ENCODE measurements around the gene CA10. TPM values are rescaled to one million over a fixed set of nuclear protein-coding genes. Genes with fewer than 3 reads are reported as not detected.

Gene CA10
- total and polyA plus RNA-seq, 8 donors = 0.09 to 2.0 (median 0.27) TPM; not detected in 4

DNA sequence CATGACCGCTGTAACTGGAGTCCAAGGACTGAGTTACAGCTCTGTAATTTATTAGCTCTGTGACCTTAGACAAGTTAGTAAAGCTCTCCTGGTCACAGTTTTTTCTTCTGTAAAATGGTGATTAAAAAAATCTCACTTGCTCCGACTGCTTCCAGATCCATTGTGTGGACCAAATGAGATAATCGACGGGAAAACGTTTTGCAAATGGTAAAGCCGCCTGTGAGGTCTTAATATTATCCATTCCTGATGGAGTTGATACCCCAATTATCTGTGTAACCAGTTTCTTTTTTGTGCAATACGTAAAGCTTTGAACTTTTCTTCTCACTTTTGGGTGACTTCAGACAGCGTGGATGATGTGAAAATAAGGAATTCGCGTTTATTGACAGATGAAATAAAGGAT, 475.2 kb downstream of the CA10 start:
- no peaks in the 10 kb centered on the region for H3K27me3 ChIP-seq
- 65 to 70% methylated on average over 10 of the region's 10 CpGs for WGBS, 2 donors
- H3K36me3 ChIP-seq = no peaks in the 10 kb centered on the region
- ATAC-seq (no peak), DNase-seq (no peak), FAIRE-seq (no peak)
- no peaks in the 10 kb centered on the region for H3K9me3 ChIP-seq
- TF ChIP-seq, protein P1, sequence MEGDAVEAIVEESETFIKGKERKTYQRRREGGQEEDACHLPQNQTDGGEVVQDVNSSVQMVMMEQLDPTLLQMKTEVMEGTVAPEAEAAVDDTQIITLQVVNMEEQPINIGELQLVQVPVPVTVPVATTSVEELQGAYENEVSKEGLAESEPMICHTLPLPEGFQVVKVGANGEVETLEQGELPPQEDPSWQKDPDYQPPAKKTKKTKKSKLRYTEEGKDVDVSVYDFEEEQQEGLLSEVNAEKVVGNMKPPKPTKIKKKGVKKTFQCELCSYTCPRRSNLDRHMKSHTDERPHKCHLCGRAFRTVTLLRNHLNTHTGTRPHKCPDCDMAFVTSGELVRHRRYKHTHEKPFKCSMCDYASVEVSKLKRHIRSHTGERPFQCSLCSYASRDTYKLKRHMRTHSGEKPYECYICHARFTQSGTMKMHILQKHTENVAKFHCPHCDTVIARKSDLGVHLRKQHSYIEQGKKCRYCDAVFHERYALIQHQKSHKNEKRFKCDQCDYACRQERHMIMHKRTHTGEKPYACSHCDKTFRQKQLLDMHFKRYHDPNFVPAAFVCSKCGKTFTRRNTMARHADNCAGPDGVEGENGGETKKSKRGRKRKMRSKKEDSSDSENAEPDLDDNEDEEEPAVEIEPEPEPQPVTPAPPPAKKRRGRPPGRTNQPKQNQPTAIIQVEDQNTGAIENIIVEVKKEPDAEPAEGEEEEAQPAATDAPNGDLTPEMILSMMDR (IDR thresholded peaks at IDR 0.05) = no peak
- H3K4me1 ChIP-seq = no peaks in the 10 kb centered on the region
- intact Hi-C loops (cut with DNase I) = no loop called here
- H3K27ac ChIP-seq = no peak overlapping the region
- no peak overlapping the region for H3K4me3 ChIP-seq

DNA sequence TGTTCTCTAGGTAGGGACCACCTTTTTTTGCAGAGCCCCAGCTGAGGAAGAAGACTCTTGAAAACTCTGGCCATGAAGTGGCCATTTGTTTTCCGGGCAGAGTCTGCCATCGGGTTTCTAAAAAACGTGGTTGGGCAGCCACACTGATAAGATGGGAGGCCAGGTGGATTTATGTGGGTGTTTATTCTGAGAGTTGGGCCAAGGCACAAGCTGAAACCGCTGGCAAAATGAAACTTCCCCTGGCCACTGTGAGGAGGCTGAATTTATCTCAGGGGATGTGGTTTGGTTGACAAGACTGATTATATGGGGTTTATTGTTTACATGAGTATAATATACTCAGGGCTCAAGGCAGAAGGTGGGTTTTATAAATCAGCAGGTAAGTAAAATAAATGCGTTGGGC, 476.4 kb downstream of the CA10 start:
- Histone ChIP-seq H3K4me1 (no peaks in the 10 kb centered on the region), H3K27ac (no peak overlapping the region), H3K27me3 (no peaks in the 10 kb centered on the region), H3K4me3 (no peak overlapping the region), H3K9me3 (no peaks in the 10 kb centered on the region), H3K36me3 (no peaks in the 10 kb centered on the region)
- 30 to 38% methylated on average over 5 of the region's 5 CpGs for WGBS, 2 donors
- ATAC-seq (no peak), DNase-seq (no peak), FAIRE-seq (no peak)
- intact Hi-C loops (cut with DNase I) = no loop called here
- TF ChIP-seq, protein P1 (IDR thresholded peaks at IDR 0.05) = no peak

DNA sequence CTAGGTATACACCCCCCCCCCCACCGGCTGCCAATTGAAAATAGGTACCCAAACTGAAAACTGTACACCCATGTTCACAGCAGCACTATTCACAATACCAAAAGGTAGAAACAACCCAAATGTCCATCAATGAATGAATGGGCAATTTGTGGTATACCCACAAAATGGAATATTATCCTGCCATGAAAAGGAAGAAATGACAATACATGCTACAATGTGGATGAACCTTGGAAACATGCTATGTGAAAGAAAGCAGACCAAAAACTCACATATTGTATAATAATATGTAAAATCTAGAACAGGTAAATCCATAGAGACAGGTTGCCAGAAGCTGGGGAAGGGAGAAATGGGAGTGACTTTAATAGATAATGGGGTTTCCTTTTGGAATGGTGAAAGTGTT, 480.6 kb downstream of the CA10 start:
- no peak for FAIRE-seq
- H3K27me3 ChIP-seq = no peaks in the 10 kb centered on the region
- no peaks in the 10 kb centered on the region for H3K4me1 ChIP-seq
- no peak for DNase-seq
- 66 to 89% methylated on average over 1 of the region's 1 CpG for WGBS, 2 donors
- H3K27ac ChIP-seq = no peak overlapping the region
- no peaks in the 10 kb centered on the region for H3K9me3 ChIP-seq
- TF ChIP-seq, protein P1 (IDR thresholded peaks at IDR 0.05) = no peak
- H3K4me3 ChIP-seq = no peak overlapping the region
- intact Hi-C loops (cut with DNase I) = no loop called here
- H3K36me3 ChIP-seq = no peaks in the 10 kb centered on the region
- no peak for ATAC-seq

DNA sequence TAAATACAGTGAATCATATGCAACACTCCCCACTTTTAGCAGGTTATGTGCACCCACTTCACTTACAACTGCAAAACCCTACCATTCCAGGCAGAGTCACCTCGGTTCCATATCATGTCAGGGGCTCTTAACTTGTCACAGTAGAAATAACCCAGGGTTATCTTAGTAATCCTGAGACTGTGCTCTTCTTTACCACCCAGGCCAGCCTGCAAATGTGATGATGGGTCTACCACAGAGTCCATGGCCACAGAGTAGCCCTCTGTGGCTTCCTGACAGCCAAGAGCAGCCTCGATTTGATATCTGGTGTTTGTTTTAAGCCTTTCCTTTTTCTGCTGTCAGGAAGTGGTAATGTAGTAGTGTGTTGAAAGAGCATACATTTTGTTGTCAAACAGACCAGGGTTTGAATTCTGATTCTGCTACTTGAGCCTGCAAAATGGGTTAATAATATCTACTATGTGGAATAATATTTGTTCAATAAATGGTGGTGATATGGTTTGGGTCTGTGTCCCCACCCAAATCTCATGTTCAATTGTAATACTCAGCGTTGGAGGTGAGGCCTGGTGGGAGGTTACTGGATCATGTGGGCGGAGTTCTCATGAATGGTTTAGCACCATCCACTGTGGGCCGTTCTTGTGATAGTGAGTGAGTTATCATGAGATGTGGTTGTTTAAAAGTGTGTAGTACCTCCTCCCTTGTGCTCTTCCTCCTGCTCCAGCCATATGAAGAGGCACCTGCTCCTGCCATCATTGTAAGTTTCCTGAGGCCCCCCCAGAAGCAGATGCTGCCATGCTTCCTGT, 481.6 kb downstream of the CA10 start:
- intact Hi-C loops (cut with DNase I) = no loop called here
- H3K9me3 ChIP-seq = no peaks in the 10 kb centered on the region
- no peaks in the 10 kb centered on the region for H3K4me1 ChIP-seq
- DNase-seq (no peak), FAIRE-seq (no peak), ATAC-seq (no peak)
- no peaks in the 10 kb centered on the region for H3K36me3 ChIP-seq
- 44 to 56% methylated on average over 5 of the region's 5 CpGs for WGBS, 2 donors
- H3K27me3 ChIP-seq = no peaks in the 10 kb centered on the region
- no peak overlapping the region for H3K4me3 ChIP-seq
- no peak overlapping the region for H3K27ac ChIP-seq
- TF ChIP-seq, protein P1 (IDR thresholded peaks at IDR 0.05) = no peak

DNA sequence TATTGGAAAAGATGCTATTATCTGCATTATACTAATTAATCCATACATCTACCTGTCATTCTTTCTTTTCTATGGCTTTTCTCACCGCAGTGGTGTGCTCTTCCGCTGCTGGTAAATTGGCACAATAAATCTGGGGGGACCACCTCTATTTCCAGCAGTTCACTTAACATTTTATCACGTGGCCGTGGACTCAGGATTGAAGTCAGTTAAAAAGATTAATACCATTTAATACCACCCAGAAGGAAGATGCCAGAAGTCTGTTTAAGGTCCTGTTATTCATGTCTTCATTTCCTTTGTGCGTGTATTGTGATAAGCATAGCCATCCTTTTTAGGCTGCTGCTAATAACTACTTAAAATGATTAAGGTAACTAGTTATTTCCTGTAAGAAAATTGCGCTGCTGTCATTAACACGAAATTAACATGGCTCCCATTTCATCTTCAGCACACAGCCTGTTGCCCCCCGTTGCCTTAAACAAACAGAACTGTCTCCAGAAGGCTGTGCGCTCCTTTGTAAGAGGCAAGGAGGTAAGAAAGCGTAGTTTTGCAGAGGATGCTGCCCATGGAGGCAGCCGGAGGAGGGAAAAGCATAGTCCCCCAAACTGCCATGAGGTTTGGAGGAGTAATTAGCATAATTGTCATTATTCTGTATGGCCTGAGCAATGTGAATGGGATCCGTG, 483.8 kb downstream of the CA10 start:
- TF ChIP-seq, protein P1 (IDR thresholded peaks at IDR 0.05) = no peak
- no peaks in the 10 kb centered on the region for H3K4me1 ChIP-seq
- no peak overlapping the region for H3K27ac ChIP-seq
- no peaks in the 10 kb centered on the region for H3K27me3 ChIP-seq
- H3K36me3 ChIP-seq = no peaks in the 10 kb centered on the region
- H3K9me3 ChIP-seq = no peaks in the 10 kb centered on the region
- WGBS, 2 donors = 55 to 64% methylated on average over 12 of the region's 12 CpGs
- no peak overlapping the region for H3K4me3 ChIP-seq
- intact Hi-C loops (cut with DNase I) = no loop called here
- DNase-seq = no peak
- no peak for ATAC-seq
- no peak for FAIRE-seq
